ENCODE results near the gene ZNF296. TPM values are rescaled to one million over a fixed set of nuclear protein-coding genes. Genes with fewer than 3 reads are reported as not detected.

The ZNF296 gene
- total RNA-seq, 1 experiment from 2014 or later: 3.7 TPM

DNA sequence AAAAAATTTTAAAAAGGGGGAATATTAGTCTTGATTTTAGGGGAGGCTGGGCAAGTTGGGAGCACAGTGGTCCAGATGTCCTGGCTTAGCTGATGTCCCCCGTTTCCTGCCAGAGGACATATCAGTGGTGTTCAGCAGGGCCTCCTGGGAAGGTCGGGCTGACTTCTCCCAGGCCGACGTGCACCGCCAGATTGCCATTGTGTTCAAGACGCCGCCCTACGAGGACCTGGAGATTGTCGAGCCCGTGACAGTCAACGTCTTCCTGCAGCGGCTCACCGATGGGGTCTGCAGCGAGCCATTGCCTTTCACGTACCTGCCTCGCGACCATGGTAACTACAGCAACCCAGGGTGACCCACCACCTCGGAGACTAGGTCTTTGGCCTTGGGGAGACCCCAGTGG lies 43.9 kb downstream of the ZNF296 start:
- ChIA-PET CTCF (no interaction called here), POLR2A (ENCODE audit: unreplicated experiment) (no interaction called here)
- no peak for DNase-seq
- Histone ChIP-seq H2AFZ (no peak overlapping the region), H3K9me2 (ENCODE audit: insufficient read depth) (no peaks in the 10 kb centered on the region), H3K4me2 (no peak overlapping the region), H3F3A (ENCODE audit: insufficient read depth, low read depth) (peaks cover 14% of the 10 kb centered on the region; the same call in 1 of the 2 replicates), H4K20me1 (ENCODE audit: insufficient read depth) (no peaks in the 10 kb centered on the region), H3K79me2 (ENCODE audit: low read depth) (no peaks in the 10 kb centered on the region), H3K27ac (no peak overlapping the region), H3K9me3 (ENCODE audit: insufficient read depth, low read depth) (no peaks in the 10 kb centered on the region), H3K27me3 (ENCODE audit: insufficient read depth, low read depth) (no peaks in the 10 kb centered on the region), H3K36me3 (ENCODE audit: low read depth) (no peaks in the 10 kb centered on the region), H3K4me1 (replicated peaks; ENCODE audit: insufficient read depth) (no peaks in the 10 kb centered on the region), H3K4me3 (no peak overlapping the region)
- no TSS peak for BruUV-seq (replicated peaks)
- intact Hi-C loops (cut with micrococcal nuclease; ENCODE audit: unreplicated experiment): no loop called here
- TF ChIP-seq, protein P1, sequence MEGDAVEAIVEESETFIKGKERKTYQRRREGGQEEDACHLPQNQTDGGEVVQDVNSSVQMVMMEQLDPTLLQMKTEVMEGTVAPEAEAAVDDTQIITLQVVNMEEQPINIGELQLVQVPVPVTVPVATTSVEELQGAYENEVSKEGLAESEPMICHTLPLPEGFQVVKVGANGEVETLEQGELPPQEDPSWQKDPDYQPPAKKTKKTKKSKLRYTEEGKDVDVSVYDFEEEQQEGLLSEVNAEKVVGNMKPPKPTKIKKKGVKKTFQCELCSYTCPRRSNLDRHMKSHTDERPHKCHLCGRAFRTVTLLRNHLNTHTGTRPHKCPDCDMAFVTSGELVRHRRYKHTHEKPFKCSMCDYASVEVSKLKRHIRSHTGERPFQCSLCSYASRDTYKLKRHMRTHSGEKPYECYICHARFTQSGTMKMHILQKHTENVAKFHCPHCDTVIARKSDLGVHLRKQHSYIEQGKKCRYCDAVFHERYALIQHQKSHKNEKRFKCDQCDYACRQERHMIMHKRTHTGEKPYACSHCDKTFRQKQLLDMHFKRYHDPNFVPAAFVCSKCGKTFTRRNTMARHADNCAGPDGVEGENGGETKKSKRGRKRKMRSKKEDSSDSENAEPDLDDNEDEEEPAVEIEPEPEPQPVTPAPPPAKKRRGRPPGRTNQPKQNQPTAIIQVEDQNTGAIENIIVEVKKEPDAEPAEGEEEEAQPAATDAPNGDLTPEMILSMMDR (conservative IDR thresholded peaks at IDR 0.05): no peak
- no peak for TF ChIP-seq EZH2 (IDR thresholded peaks at IDR 0.05; ENCODE audit: low read depth)

DNA sequence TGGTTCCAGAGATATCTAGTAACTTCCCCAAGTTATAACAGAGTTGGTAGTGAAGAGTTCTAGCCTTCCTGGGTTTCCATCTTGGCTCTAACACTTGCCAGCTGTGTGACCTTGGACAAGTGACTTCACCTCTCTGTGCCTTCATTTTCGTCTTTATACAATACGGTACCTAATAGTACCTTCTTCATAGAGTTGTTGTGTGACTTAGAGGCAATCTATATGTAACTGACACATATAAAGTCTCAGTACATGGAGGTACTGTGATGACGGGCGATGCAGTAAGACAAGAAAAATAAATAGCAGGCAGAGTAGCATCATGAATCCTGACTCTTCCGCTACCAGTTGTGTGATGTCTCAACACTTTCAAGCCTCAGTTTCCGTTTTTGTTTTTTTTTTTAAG lies 45.5 kb downstream of the ZNF296 start:
- DNase-seq: no peak
- Histone ChIP-seq H3K27ac (no peak overlapping the region), H3K4me2 (no peak overlapping the region), H3K4me3 (no peak overlapping the region), H4K20me1 (ENCODE audit: insufficient read depth) (no peaks in the 10 kb centered on the region), H3K9me2 (ENCODE audit: insufficient read depth) (no peaks in the 10 kb centered on the region), H3K9me3 (ENCODE audit: insufficient read depth, low read depth) (no peaks in the 10 kb centered on the region), H3F3A (ENCODE audit: insufficient read depth, low read depth) (peaks cover 5% of the 10 kb centered on the region; the same call in 1 of the 2 replicates), H3K4me1 (replicated peaks; ENCODE audit: insufficient read depth) (no peaks in the 10 kb centered on the region), H2AFZ (no peak overlapping the region), H3K79me2 (ENCODE audit: low read depth) (no peaks in the 10 kb centered on the region), H3K27me3 (ENCODE audit: insufficient read depth, low read depth) (no peaks in the 10 kb centered on the region), H3K36me3 (ENCODE audit: low read depth) (no peaks in the 10 kb centered on the region)
- TF ChIP-seq, protein P1 (conservative IDR thresholded peaks at IDR 0.05): no peak
- no peak for TF ChIP-seq EZH2 (IDR thresholded peaks at IDR 0.05; ENCODE audit: low read depth)
- POLR2A ChIA-PET (ENCODE audit: unreplicated experiment): no interaction called here
- intact Hi-C loops (cut with micrococcal nuclease; ENCODE audit: unreplicated experiment): no loop called here
- no TSS peak for BruUV-seq (replicated peaks)
- CTCF ChIA-PET: interaction anchor here (0.6 kb wide), 1 partner anchor 185 kb away, joined by 4 read pairs; the partner anchor contains the start of gene NECTIN2

DNA sequence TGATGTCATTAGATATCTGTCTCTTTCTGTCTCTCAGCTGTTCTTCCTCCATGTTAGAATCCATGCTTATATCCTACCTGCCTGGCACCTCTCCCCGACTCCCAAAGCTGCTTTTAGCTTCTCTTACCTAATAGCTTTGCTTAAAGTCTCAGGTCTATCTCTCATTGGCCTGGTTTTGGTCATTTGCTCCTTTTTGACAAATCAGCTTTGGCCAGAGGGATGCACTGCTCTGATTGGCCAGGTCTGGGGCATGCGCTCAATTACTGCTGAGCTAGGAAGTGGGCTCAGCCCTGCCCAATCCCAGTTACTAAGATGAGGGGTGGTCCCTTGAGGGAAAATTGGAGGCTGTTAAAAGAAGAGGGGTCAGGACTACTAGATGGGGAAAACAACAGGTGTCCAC lies 48.9 kb downstream of the ZNF296 start:
- H3F3A ChIP-seq (ENCODE audit: insufficient read depth, low read depth): peaks cover 5% of the 10 kb centered on the region; the same call in 1 of the 2 replicates
- TF ChIP-seq, protein P1 (conservative IDR thresholded peaks at IDR 0.05): no peak
- no peak for TF ChIP-seq EZH2 (IDR thresholded peaks at IDR 0.05; ENCODE audit: low read depth)
- H3K36me3 ChIP-seq (ENCODE audit: low read depth): no peaks in the 10 kb centered on the region
- H2AFZ ChIP-seq: no peak overlapping the region
- intact Hi-C loops (cut with micrococcal nuclease; ENCODE audit: unreplicated experiment): no loop called here
- ChIA-PET POLR2A (ENCODE audit: unreplicated experiment) (no interaction called here), CTCF (no interaction called here)
- H3K9me3 ChIP-seq (ENCODE audit: insufficient read depth, low read depth): no peaks in the 10 kb centered on the region
- DNase-seq: no peak
- H4K20me1 ChIP-seq (ENCODE audit: insufficient read depth): no peaks in the 10 kb centered on the region
- no peak overlapping the region for H3K4me3 ChIP-seq
- no peak overlapping the region for H3K27ac ChIP-seq
- no peaks in the 10 kb centered on the region for H3K79me2 ChIP-seq (ENCODE audit: low read depth)
- H3K9me2 ChIP-seq (ENCODE audit: insufficient read depth): no peaks in the 10 kb centered on the region
- no peak overlapping the region for H3K4me2 ChIP-seq
- BruUV-seq (replicated peaks): no TSS peak
- no peaks in the 10 kb centered on the region for H3K4me1 ChIP-seq (replicated peaks; ENCODE audit: insufficient read depth)
- no peaks in the 10 kb centered on the region for H3K27me3 ChIP-seq (ENCODE audit: insufficient read depth, low read depth)

Measured in PC-9 (cell line).